Mesothelial cell of epicardium (in vitro differentiated cells): Measurements from ENCODE around the gene SNX2. TPM values are rescaled to one million over a fixed set of nuclear protein-coding genes. Genes with fewer than 3 reads are reported as not detected.

Experiments used
- DNase-seq, 2 experiments: peaks; one replicate each; pipeline ENCODE4 v3.0.0; 2021; ENCODE audit warnings: low spot score in 2 of 2; ENCODE audit not compliant: unreplicated experiment in 2 of 2
- H3K27ac Mint-ChIP-seq: 2 replicates; pipeline ENCODE4 v1.8.0; 2021; ENCODE audit warnings: mixed read lengths
- H3K27me3 Mint-ChIP-seq: 2 replicates; pipeline ENCODE4 v1.8.0; 2021; ENCODE audit warnings: low read depth, mixed read lengths
- H3K36me3 Mint-ChIP-seq: 2 replicates; pipeline ENCODE4 v1.8.0; 2021; ENCODE audit warnings: mixed read lengths
- H3K4me1 Mint-ChIP-seq: 2 replicates; pipeline ENCODE4 v1.8.0; 2021; ENCODE audit warnings: mixed read lengths
- H3K4me3 Mint-ChIP-seq: 2 replicates; pipeline ENCODE4 v1.8.0; 2021; ENCODE audit warnings: mild to moderate bottlenecking, moderate library complexity, mixed read lengths
- H3K9me3 Mint-ChIP-seq: 2 replicates; pipeline ENCODE4 v1.8.0; 2021; ENCODE audit warnings: mixed read lengths
- CTCF ChIP-seq: fragments of 200-600 bp; sonication (generic); IDR thresholded peaks from one replicate; pipeline ENCODE4 v1.5.0; 2021; ENCODE audit warnings: antibody characterized with exemption; ENCODE audit not compliant: unreplicated experiment
- total RNA-seq: library from RNA; stranded (reverse); gene quantifications from 3 replicates; pipeline ENCODE4 v1.2.1, GENCODE V29; 2021

SNX2 gene
- total RNA-seq, 1 donor from 2014 or later = 141 TPM

GRCh38 chr5:122844136-122844909 lies 69.4 kb downstream of the SNX2 start:
- Mint-ChIP-seq H3K4me3 (peak overlapping the region; percentile 84), H3K27me3 (no peaks in the 10 kb centered on the region)

GRCh38 chr5:122844910-122845228 lies 70.0 kb downstream of the SNX2 start:
- Mint-ChIP-seq H3K4me1 (peaks cover 49% of the 10 kb centered on the region), H3K27me3 (no peaks in the 10 kb centered on the region), H3K27ac (peak overlapping the region; percentile 98), H3K36me3 (peaks cover 16% of the 10 kb centered on the region), H3K4me3 (peak overlapping the region; percentile 84), H3K9me3 (peaks cover 10% of the 10 kb centered on the region)
- no peak for TF ChIP-seq CTCF
- no peak for DNase-seq

More at GRCh38 chr5:122844136-122844909, 69.4 kb downstream of the SNX2 start:
- Mint-ChIP-seq H3K27ac (peak overlapping the region; percentile 98), H3K9me3 (peaks cover 7% of the 10 kb centered on the region), H3K4me1 (peaks cover 46% of the 10 kb centered on the region), H3K36me3 (peaks cover 14% of the 10 kb centered on the region)
- no peak for DNase-seq
- no peak for TF ChIP-seq CTCF

GRCh38 chr5:122845229-122846050 lies 70.6 kb downstream of the SNX2 start, which contains the start of gene SNX24:
Gene SNX24 (plus strand): TSS chr5:122845613. CDS start chr5:122845634, 21 bp downstream.
- DNase-seq = peak; percentile 43 to 73
- Mint-ChIP-seq H3K4me1 (peaks cover 49% of the 10 kb centered on the region), H3K4me3 (peak within 1 kb of the TSS; percentile 84), H3K27me3 (no peaks in the 10 kb centered on the region), H3K9me3 (peaks cover 8% of the 10 kb centered on the region), H3K36me3 (peaks cover 16% of the 10 kb centered on the region), H3K27ac (peak within 1 kb of the TSS; percentile 98)
- TF ChIP-seq CTCF = no peak

- Mint-ChIP-seq H3K4me3 (peak overlapping the region; percentile 79), H3K27ac (peak overlapping the region; percentile 98), H3K36me3 (peaks cover 17% of the 10 kb centered on the region), H3K4me1 (peaks cover 49% of the 10 kb centered on the region), H3K9me3 (peaks cover 4% of the 10 kb centered on the region), H3K27me3 (no peaks in the 10 kb centered on the region)
- TF ChIP-seq CTCF = no peak
- no peak for DNase-seq
Measured at GRCh38 chr5:122846051-122846550, 71.2 kb downstream of the SNX2 start.

GRCh38 chr5:122847687-122848081 lies 72.8 kb downstream of the SNX2 start:
- Mint-ChIP-seq H3K27me3 (no peaks in the 10 kb centered on the region), H3K36me3 (peaks cover 13% of the 10 kb centered on the region), H3K4me3 (peak overlapping the region; percentile 79), H3K9me3 (peaks cover 4% of the 10 kb centered on the region), H3K27ac (peak overlapping the region; percentile 98), H3K4me1 (peaks cover 44% of the 10 kb centered on the region)
- no peak for TF ChIP-seq CTCF
- no peak for DNase-seq
